Measurements from ENCODE around the gene STK11IP. TPM values are rescaled to one million over a fixed set of nuclear protein-coding genes. Genes with fewer than 3 reads are reported as not detected.

Gene STK11IP
- total RNA-seq, 1 experiment from 2014 or later, result 45.0 TPM

DNA sequence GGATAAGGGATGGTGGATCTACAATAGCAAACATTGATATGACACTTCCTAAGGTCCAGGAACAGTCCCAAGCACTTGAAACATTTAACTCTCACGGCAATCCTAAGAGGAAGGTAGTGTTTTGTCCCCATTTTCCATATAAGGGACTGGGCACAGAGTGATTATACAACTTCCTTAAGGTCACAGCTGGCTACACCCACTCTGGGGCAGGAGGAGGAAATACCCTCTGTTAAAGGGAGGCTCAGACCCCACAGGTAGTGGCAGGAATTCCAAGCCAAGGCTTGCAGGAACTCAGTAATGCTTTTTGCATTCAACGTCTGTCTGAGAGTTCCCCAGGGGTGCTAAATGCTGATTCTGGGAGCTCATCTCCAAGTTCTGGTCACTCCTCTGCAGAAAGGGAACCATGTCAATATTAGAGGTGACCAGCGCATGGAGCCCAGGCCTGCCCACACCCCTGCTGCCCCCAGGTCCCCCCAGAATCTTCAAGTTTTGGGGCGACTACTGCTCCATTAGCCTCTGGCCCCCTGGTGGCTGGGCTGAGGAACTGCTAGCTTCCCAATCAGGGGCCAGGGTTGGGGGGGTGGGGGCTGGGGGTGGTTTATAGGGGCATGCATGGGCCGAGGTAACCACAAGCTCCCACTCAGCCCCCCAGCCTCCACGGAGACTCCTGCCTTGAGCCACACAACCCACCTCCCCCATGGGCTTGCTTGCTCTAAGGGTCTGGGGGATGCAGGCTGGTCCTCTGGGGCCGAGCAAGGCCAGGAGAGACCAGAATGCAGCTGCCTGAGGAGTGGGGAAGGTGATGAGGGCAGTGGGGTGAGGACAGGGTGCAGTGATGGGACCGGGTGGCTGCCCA lies 37.4 kb upstream of the STK11IP start:
- no peak overlapping the region for H3K4me3 ChIP-seq (replicated peaks in 1 of 2; ENCODE audit: low read depth in 1 of 2, low read length in 2 of 2)
- no peaks in the 10 kb centered on the region for H3K9me2 ChIP-seq (ENCODE audit: insufficient read depth)
- no TSS peak for BruUV-seq (replicated peaks)
- no peak overlapping the region for H2AFZ ChIP-seq (ENCODE audit: low read depth, low read length, poor library complexity, severe bottlenecking)
- H3K9ac ChIP-seq (ENCODE audit: low read length), result no peak overlapping the region
- DNase-seq (ENCODE audit: low read depth, low spot score) (no peak), ATAC-seq (peak; percentile 70)
- no peak overlapping the region for H3K27ac ChIP-seq (ENCODE audit: low read depth, low read length)
- TF ChIP-seq, protein P1, sequence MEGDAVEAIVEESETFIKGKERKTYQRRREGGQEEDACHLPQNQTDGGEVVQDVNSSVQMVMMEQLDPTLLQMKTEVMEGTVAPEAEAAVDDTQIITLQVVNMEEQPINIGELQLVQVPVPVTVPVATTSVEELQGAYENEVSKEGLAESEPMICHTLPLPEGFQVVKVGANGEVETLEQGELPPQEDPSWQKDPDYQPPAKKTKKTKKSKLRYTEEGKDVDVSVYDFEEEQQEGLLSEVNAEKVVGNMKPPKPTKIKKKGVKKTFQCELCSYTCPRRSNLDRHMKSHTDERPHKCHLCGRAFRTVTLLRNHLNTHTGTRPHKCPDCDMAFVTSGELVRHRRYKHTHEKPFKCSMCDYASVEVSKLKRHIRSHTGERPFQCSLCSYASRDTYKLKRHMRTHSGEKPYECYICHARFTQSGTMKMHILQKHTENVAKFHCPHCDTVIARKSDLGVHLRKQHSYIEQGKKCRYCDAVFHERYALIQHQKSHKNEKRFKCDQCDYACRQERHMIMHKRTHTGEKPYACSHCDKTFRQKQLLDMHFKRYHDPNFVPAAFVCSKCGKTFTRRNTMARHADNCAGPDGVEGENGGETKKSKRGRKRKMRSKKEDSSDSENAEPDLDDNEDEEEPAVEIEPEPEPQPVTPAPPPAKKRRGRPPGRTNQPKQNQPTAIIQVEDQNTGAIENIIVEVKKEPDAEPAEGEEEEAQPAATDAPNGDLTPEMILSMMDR (IDR thresholded peaks at IDR 0.05 in 2 of 3, conservative IDR thresholded peaks at IDR 0.05 in 1 of 3; ENCODE audit: borderline replicate concordance in 1 of 3, insufficient read depth in 1 of 3, low read depth in 2 of 3, low read length in 2 of 3), result peak in 2 of 3 experiments; percentile 68 to 69; a peak in 5 of 6 replicates
- TF ChIP-seq, protein P2, sequence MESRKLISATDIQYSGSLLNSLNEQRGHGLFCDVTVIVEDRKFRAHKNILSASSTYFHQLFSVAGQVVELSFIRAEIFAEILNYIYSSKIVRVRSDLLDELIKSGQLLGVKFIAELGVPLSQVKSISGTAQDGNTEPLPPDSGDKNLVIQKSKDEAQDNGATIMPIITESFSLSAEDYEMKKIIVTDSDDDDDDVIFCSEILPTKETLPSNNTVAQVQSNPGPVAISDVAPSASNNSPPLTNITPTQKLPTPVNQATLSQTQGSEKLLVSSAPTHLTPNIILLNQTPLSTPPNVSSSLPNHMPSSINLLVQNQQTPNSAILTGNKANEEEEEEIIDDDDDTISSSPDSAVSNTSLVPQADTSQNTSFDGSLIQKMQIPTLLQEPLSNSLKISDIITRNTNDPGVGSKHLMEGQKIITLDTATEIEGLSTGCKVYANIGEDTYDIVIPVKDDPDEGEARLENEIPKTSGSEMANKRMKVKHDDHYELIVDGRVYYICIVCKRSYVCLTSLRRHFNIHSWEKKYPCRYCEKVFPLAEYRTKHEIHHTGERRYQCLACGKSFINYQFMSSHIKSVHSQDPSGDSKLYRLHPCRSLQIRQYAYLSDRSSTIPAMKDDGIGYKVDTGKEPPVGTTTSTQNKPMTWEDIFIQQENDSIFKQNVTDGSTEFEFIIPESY (IDR thresholded peaks at IDR 0.05; ENCODE audit: extremely low read depth, insufficient replicate concordance, low read length), result no peak
- intact Hi-C loops (cut with micrococcal nuclease), result no loop called here
- H3K4me2 ChIP-seq (ENCODE audit: low read length), result no peak overlapping the region
- POLR2A ChIA-PET, result interaction anchor here (1.6 kb wide), 1 partner anchor 17 kb away, joined by 4 read pairs; the partner anchor contains the start of genes CHPF and TMEM198
- no peaks in the 10 kb centered on the region for H3K27me3 ChIP-seq (ENCODE audit: insufficient read depth, low read length)
- CTCF ChIA-PET, result interaction anchor here (0.6 to 2.6 kb wide), 12 partner anchors 9 to 1250 kb away, joined by 3 to 16 read pairs (median 4); partner anchors contain the start of genes INHA, OBSL1 and STK11IP
- no peaks in the 10 kb centered on the region for H3K36me3 ChIP-seq (ENCODE audit: control insufficient read depth in 1 of 2, insufficient read depth in 2 of 2, low read length in 2 of 2)
- no peaks in the 10 kb centered on the region for H3K79me2 ChIP-seq (ENCODE audit: insufficient read depth, low read length)
- H3K9me3 ChIP-seq (ENCODE audit: control insufficient read depth in 1 of 2, insufficient read depth in 1 of 2, low read depth in 1 of 2, low read length in 2 of 2), result no peaks in the 10 kb centered on the region
- peaks cover 0 to 4% of the 10 kb centered on the region in 2 experiments; a peak in 1 of 4 replicates for H3K4me1 ChIP-seq (ENCODE audit: control insufficient read depth in 1 of 2, insufficient read depth in 2 of 2, low read length in 2 of 2)
- RAD21 ChIA-PET (ENCODE audit: low non-redundant PET in 1 of 2, low total read pairs in 2 of 2, uncharacterized antibody in 2 of 2, unreplicated experiment in 2 of 2), result no interaction called here
- H4K20me1 ChIP-seq (ENCODE audit: insufficient read depth), result no peaks in the 10 kb centered on the region

Measured in HCT116 (cell line).